GM21717 (cell line): ENCODE data around the gene ELOVL2.

ENCODE experiments used
- ATAC-seq: cut with Tn5 transposase; IDR thresholded peaks from one replicate; pipeline ENCODE4 v1.9.1; 2021; ENCODE audit warnings: mild to moderate bottlenecking, moderate library complexity; ENCODE audit not compliant: unreplicated experiment

Gene ELOVL2

GRCh38 chr6:11062083-11062482, 18.0 kb upstream of the ELOVL2 start:
- no peak for ATAC-seq

GRCh38 chr6:11058406-11058805, 14.3 kb upstream of the ELOVL2 start:
- no peak for ATAC-seq

GRCh38 chr6:11056871-11057270, 12.8 kb upstream of the ELOVL2 start:
- no peak for ATAC-seq

GRCh38 chr6:11055127-11055627, 11.1 kb upstream of the ELOVL2 start:
- no peak for ATAC-seq

- ATAC-seq: no peak
Measured at GRCh38 chr6:11054722-11055121, 10.6 kb upstream of the ELOVL2 start.

- ATAC-seq: no peak
Measured at GRCh38 chr6:11053307-11053706, 9.2 kb upstream of the ELOVL2 start.

GRCh38 chr6:11050731-11051130, 6.6 kb upstream of the ELOVL2 start:
- no peak for ATAC-seq

GRCh38 chr6:11044712-11045167, 635 bp upstream of the ELOVL2 start:
- no peak for ATAC-seq

- ATAC-seq: no peak
Measured at GRCh38 chr6:11043378-11043960, 636 bp downstream of the ELOVL2 start.

- no peak for ATAC-seq
Measured at GRCh38 chr6:11042750-11043377, 1.2 kb downstream of the ELOVL2 start.

GRCh38 chr6:11042025-11042749, 1.9 kb downstream of the ELOVL2 start:
- no peak for ATAC-seq

GRCh38 chr6:11040134-11040533, 4.0 kb downstream of the ELOVL2 start:
- no peak for ATAC-seq

GRCh38 chr6:11039040-11039439, 5.1 kb downstream of the ELOVL2 start:
- no peak for ATAC-seq

- ATAC-seq: no peak
Measured at GRCh38 chr6:11036977-11037430, 7.1 kb downstream of the ELOVL2 start.

GRCh38 chr6:11036351-11036740, 7.8 kb downstream of the ELOVL2 start:
- ATAC-seq: no peak

GRCh38 chr6:11035616-11036350, 8.3 kb downstream of the ELOVL2 start:
- no peak for ATAC-seq

- ATAC-seq: no peak
Measured at GRCh38 chr6:11033825-11034224, 10.3 kb downstream of the ELOVL2 start.

GRCh38 chr6:11030904-11031303, 13.2 kb downstream of the ELOVL2 start:
- ATAC-seq: no peak

GRCh38 chr6:11028959-11029358, 15.1 kb downstream of the ELOVL2 start:
- ATAC-seq: no peak

GRCh38 chr6:11027565-11028110, 16.5 kb downstream of the ELOVL2 start:
- ATAC-seq: no peak
